ENCODE results near the gene EIPR1.

The EIPR1 gene

GRCh38 chr2:3256605-3257004 lies 121.0 kb downstream of the EIPR1 start:
- in situ Hi-C loops (cut with HindIII; ENCODE audit: low sequenced_read_pairs): no loop called here

DNA sequence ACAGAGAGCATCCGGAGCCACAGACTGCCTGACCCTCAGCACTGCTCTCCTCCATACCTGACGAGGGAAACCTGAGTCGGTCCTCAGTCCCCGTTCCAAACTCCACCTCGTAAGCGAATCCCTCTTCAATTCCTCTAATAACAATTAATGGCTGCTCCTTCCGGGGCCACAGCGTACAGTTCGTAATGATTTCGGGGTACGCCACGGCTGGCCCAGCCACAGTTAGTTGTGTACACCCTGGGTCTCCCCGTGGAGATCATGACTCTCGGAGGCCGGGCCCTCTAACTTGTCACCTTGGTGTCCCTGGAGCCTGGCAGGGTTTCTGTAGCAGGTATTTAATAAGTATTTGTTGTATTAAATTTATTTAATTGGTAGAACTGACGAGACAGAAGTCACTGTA lies 121.5 kb downstream of the EIPR1 start:
- in situ Hi-C loops (cut with HindIII; ENCODE audit: low sequenced_read_pairs): no loop called here

GRCh38 chr2:3254442-3254941 lies 123.1 kb downstream of the EIPR1 start:
- in situ Hi-C loops (cut with HindIII; ENCODE audit: low sequenced_read_pairs): no loop called here

- in situ Hi-C loops (cut with HindIII; ENCODE audit: low sequenced_read_pairs): no loop called here
Measured at GRCh38 chr2:3253913-3254441, 123.6 kb downstream of the EIPR1 start.

DNA sequence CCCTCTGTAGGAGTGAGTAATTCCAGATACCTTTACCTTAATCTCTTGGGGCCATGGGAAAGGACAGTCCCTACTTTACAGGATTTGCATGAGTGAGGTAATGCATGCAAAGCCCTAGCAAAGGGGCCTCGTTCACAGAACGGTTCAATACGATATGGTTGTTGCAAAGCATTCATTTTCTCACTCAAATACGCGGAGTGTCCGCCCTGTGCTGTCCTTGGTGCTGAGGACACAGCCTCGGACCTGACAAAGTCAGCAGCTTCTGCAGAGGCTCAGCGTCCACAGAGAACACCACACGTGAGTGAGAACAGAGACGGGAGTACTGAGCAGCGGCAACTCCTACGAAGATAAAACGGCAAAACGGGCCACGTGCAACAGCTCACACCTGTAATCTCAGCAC lies 125.7 kb downstream of the EIPR1 start:
- in situ Hi-C loops (cut with HindIII; ENCODE audit: low sequenced_read_pairs): no loop called here

GRCh38 chr2:3249476-3249962 lies 128.1 kb downstream of the EIPR1 start:
- in situ Hi-C loops (cut with HindIII; ENCODE audit: low sequenced_read_pairs): no loop called here

- in situ Hi-C loops (cut with HindIII; ENCODE audit: low sequenced_read_pairs): no loop called here
Measured at GRCh38 chr2:3248754-3249475, 128.7 kb downstream of the EIPR1 start.

- in situ Hi-C loops (cut with HindIII; ENCODE audit: low sequenced_read_pairs): no loop called here
Measured at GRCh38 chr2:3246928-3247714, 130.5 kb downstream of the EIPR1 start.

DNA sequence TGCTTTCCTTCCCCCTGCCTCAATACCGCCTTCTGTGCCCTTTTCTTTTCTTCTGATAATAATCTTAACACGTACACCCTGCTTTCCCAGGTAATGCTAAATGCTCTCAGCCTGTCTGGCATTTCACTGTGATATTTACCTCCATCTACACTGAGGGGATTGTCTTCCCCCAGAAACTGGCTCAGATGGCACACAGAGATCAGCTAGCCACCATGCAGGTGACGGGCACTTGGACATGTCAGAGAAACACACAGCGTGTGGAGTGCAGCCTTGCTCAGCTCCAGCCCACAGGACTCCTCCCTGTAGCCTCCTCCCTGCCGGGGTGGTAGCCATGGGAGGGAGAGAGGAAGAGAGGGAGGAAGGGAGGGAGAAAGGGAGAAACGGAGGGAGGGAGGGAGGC lies 131.2 kb downstream of the EIPR1 start:
- in situ Hi-C loops (cut with HindIII; ENCODE audit: low sequenced_read_pairs): no loop called here

DNA sequence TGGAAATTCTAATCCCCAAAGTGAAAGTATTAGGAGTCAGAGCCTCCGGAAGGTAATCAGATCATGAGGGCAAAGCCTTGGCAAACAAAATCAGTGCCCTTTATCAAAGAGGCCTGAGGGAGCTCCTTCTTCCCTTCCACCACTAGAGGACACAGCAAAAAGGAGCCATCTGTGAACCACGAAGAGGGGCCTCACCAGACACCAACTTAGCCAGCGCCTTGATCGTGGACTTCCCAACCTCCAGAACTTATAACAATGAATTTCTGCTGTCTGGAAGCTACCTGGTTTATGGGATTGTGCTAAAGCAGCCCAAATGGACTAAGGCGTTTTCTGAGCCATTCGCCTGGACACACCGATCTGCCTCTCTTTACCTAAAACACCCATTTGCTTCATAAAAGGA lies 133.1 kb downstream of the EIPR1 start:
- in situ Hi-C loops (cut with HindIII; ENCODE audit: low sequenced_read_pairs): no loop called here

DNA sequence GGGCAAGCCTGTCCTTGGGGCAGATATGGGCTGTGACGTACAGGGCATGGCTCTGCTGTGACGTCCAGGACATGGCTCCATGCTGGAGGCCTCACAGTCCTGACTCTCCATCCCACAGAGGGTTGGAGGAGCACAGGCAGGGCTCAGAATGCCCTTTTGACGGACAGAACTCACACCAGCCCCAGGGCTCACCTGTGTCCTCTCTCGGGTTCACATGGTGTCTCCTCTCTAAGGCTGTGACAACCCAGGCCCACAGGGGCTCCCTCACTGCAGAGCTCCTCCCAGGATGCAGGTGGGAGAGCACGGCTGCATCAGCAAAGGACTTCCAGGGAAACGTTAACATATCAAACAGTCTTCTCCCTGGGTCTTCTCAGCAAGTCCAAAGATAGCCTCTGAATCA lies 133.8 kb downstream of the EIPR1 start:
- in situ Hi-C loops (cut with HindIII; ENCODE audit: low sequenced_read_pairs): no loop called here

DNA sequence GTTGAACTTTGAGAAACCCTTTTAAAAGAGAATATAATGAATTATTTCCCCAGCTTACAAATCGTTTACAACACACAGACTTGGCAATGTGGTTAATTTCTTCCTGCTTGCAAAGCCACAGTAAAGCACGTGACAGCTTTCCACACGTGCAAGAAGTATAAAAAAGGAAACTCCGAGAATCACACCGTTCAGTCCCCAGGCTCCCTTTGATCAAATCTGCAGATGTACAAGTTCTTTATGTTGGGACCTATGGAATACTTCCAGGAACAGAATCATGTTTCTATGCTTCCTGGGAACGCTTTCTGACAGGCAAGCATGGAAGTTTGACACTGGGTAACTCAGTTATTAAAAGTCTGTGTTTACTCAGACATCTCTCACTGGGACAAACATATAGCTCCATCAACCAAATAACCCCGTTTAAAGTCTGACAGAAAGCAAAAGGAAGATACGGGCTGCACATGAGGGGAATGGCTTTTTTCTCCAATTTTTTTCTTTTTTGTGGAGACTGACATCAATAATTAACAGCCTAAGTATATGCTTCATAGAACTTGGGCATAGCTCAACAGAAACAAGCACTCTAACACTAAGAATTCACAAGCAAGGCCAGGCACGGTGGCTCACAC lies 134.8 kb downstream of the EIPR1 start:
- in situ Hi-C loops (cut with HindIII; ENCODE audit: low sequenced_read_pairs): no loop called here

DNA sequence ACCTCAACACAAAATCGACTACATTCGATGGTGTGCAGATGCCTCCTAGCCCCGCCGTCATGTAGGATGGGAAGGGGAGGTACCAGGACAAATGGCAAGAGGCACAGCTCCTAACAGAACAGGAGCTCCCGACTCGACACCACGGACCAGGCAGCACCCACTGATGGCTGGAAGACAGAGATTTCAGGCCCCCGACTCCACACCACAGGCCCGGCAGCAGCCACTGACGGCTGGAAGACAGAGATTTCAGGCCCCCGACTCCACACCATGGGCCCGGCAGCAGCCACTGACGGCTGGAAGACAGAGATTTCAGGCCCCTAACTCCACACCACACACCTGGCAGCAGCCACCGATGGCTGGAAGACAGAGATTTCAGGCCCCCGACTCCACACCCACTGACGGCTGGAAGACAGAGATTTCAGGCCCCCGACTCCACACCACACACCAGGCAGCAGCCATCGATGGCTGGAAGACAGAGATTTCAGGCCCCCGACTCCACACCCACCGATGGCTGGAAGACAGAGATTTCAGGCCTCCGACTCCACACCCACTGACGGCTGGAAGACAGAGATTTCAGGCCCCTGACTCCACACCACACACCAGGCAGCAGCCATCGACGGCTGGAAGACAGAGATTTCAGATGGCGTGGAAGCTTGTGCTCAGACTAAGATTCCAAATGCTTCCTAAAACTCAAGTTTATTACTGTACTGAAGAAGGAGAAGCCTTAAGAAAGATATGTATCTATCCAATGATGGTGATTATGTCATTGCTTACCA lies 135.5 kb downstream of the EIPR1 start:
- in situ Hi-C loops (cut with HindIII; ENCODE audit: low sequenced_read_pairs): no loop called here

GRCh38 chr2:3238951-3239841 lies 138.4 kb downstream of the EIPR1 start:
- in situ Hi-C loops (cut with HindIII; ENCODE audit: low sequenced_read_pairs): no loop called here

DNA sequence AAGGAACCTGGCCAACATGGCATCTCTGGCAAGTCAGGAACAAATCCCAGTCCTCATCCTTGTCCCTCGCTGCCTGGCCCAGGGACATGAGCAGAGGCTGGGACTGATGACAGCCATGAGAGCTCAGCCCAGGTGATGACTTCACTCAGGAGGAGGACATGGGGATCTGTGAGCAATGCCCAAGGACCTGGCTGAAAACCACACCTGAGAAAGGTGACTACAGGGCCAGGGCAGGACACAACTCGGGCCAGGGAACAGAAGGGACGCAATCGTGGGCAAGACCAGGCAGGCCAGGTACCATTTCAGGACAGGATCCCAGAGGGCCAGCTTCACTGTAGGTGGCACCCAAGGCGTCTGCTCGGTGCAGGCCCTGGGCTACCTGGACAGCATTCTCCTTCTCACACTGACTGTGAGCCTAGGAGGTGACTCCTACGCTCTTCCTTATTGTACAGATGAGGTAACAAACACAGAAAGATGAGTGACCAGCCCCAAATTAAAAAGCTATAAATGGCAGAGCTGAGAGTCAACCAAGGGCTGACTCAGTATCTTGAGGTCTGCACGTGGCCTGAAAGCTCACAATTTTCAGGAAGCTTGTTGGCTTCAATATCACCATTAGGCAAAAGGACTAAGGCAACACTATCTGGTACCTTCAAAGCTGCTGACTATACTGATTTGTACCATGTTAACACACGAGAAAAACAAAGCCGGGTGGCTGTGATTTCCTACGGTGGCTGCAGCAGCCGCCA lies 141.1 kb downstream of the EIPR1 start:
- in situ Hi-C loops (cut with HindIII; ENCODE audit: low sequenced_read_pairs): no loop called here

DNA sequence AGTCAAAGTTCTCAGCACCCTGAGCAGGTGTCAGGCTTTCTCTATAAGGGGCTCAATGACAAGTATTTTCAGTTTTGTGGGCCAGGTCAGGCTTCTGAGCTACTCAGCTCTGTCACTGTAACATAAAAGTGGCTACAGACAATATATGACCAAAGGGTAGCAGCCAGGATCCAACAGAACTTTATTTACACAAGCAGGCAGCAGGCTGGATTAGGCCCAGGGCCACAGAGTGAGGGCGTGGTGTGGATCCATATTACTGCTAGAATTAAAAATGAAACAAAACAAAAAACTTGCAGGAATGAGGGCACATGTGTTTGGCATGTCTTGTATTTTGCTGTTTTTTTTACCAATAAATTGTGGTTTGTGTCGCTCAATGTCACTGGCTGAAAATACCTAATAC lies 143.7 kb downstream of the EIPR1 start:
- in situ Hi-C loops (cut with HindIII; ENCODE audit: low sequenced_read_pairs): no loop called here

DNA sequence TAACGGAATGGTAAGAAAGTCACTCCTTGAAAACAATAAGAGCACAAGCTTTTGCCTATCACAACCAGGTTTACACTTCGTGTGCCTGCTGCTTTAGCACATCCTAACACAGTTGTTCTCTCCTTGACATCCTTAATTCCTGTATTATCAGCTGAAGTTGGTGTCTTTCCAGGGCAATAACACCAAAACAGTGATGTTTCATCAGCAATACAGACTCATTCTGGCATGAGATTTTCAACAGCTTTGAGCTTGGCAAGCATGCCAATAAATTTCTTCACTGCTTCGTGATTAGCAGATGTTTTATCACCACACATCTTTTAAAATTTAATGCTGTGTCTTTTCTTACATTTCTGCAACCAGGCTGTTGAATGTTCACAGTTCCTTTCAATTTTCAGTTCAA lies 148.4 kb downstream of the EIPR1 start:
- in situ Hi-C loops (cut with HindIII; ENCODE audit: low sequenced_read_pairs): no loop called here

- in situ Hi-C loops (cut with HindIII; ENCODE audit: low sequenced_read_pairs): no loop called here
Measured at GRCh38 chr2:3224681-3225080, 152.9 kb downstream of the EIPR1 start.

Data from DLD1 (cell line).